ENCODE measurements around the gene FBXO3. TPM values are rescaled to one million over a fixed set of nuclear protein-coding genes. Genes with fewer than 3 reads are reported as not detected.
A peak's percentile ranks its signal among the peaks of the same experiment; 100 is the strongest.

The FBXO3 gene
- total and polyA plus RNA-seq, 2 of the 13 experiments (the other 11 are each of a cell fraction or from before 2014, with no cell fraction given), result 20.4 to 27.6 TPM

DNA sequence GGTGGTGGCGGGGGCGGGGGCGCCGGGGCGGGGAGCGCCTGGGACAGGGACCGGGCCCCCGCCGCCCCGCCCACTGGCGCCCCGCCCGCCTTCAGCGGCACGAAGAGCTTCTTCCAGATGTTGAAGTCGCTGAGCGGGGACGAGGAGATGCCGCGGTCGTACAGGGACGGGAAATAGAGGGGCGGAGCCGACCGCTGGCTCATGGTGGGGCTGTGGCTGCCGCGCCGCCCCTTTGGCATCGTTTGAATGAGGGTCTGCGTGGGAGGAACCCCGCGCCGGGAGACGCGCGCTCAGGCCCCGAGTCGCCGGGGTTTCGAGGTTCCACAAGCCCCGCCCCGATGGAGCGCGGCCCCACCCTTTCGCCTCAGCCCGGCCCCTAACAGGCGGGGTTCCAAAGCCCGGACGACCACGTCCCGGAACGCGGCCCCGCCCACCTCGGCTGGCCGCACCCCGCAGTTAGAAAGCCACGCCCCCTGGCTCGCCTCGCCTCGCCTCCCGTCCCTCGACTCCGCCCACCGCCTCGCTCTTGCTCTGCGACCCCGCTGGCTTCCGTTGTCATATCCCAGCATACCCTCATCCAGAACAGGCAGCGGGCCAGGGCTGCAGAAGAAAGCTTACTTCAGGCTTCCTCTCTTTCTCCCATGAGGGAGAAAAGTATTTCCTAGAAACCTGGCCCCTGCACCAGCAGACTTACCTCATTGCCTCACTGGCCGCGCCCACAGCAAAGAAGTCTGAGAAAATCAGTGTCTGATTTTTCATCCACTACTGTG is 73.6 kb downstream of the FBXO3 start, which contains the start of gene C11orf91 (continued):
- TF ChIP-seq ZNF501 (CRISPR knock-in tag; IDR thresholded peaks at IDR 0.05) (peak; percentile 68), SP4 (CRISPR knock-in tag; IDR thresholded peaks at IDR 0.05) (peak; percentile 95), ZBTB7A (CRISPR knock-in tag; IDR thresholded peaks at IDR 0.05) (peak; percentile 83; the same call in 1 of the 2 replicates), ZNF788 (CRISPR knock-in tag; IDR thresholded peaks at IDR 0.05; ENCODE audit: borderline replicate concordance) (peak; percentile 77; the same call in 1 of the 2 replicates), HOXA3 (CRISPR knock-in tag; IDR thresholded peaks at IDR 0.05) (peak; percentile 39; the same call in 1 of the 2 replicates), ZNF614 (CRISPR knock-in tag; IDR thresholded peaks at IDR 0.05; ENCODE audit: borderline replicate concordance) (0 out of 2 replicates have a peak, but pooled peaks have one; percentile 36), ZNF749 (CRISPR knock-in tag; IDR thresholded peaks at IDR 0.05; ENCODE audit: borderline replicate concordance) (peak; percentile 30; the same call in 1 of the 2 replicates), TEAD3 (CRISPR knock-in tag; optimal IDR thresholded peaks at IDR 0.05; ENCODE audit: borderline replicate concordance) (peak; percentile 76), KLF16 (CRISPR knock-in tag; IDR thresholded peaks at IDR 0.05) (peak in 1 of 2 experiments; percentile 45; a peak in 1 of 4 replicates), GFI1 (CRISPR knock-in tag; IDR thresholded peaks at IDR 0.05; ENCODE audit: borderline replicate concordance) (peak; percentile 42; the same call in 1 of the 2 replicates), IRX3 (CRISPR knock-in tag; IDR thresholded peaks at IDR 0.05; ENCODE audit: borderline replicate concordance, low read depth) (no peak), GATAD1 (CRISPR knock-in tag; IDR thresholded peaks at IDR 0.05) (0 out of 2 replicates have a peak, but pooled peaks have one; percentile 26), KDM2A (CRISPR knock-in tag; IDR thresholded peaks at IDR 0.05; ENCODE audit: borderline replicate concordance, low read depth) (peak; percentile 97), ZNF619 (CRISPR knock-in tag; IDR thresholded peaks at IDR 0.05) (0 out of 2 replicates have a peak, but pooled peaks have one; percentile 53)
- TF ChIP-seq, protein P1, sequence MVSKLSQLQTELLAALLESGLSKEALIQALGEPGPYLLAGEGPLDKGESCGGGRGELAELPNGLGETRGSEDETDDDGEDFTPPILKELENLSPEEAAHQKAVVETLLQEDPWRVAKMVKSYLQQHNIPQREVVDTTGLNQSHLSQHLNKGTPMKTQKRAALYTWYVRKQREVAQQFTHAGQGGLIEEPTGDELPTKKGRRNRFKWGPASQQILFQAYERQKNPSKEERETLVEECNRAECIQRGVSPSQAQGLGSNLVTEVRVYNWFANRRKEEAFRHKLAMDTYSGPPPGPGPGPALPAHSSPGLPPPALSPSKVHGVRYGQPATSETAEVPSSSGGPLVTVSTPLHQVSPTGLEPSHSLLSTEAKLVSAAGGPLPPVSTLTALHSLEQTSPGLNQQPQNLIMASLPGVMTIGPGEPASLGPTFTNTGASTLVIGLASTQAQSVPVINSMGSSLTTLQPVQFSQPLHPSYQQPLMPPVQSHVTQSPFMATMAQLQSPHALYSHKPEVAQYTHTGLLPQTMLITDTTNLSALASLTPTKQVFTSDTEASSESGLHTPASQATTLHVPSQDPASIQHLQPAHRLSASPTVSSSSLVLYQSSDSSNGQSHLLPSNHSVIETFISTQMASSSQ (IDR thresholded peaks at IDR 0.05; ENCODE audit: low read depth), result no peak
- TF ChIP-seq, protein P1 (CRISPR knock-in tag; IDR thresholded peaks at IDR 0.05; ENCODE audit: borderline replicate concordance), result no peak
- TF ChIP-seq, protein P2, sequence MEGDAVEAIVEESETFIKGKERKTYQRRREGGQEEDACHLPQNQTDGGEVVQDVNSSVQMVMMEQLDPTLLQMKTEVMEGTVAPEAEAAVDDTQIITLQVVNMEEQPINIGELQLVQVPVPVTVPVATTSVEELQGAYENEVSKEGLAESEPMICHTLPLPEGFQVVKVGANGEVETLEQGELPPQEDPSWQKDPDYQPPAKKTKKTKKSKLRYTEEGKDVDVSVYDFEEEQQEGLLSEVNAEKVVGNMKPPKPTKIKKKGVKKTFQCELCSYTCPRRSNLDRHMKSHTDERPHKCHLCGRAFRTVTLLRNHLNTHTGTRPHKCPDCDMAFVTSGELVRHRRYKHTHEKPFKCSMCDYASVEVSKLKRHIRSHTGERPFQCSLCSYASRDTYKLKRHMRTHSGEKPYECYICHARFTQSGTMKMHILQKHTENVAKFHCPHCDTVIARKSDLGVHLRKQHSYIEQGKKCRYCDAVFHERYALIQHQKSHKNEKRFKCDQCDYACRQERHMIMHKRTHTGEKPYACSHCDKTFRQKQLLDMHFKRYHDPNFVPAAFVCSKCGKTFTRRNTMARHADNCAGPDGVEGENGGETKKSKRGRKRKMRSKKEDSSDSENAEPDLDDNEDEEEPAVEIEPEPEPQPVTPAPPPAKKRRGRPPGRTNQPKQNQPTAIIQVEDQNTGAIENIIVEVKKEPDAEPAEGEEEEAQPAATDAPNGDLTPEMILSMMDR (CRISPR knock-in tag; IDR thresholded peaks at IDR 0.05), result 0 out of 2 replicates have a peak, but pooled peaks have one; percentile 4
- TF ChIP-seq, protein P3, sequence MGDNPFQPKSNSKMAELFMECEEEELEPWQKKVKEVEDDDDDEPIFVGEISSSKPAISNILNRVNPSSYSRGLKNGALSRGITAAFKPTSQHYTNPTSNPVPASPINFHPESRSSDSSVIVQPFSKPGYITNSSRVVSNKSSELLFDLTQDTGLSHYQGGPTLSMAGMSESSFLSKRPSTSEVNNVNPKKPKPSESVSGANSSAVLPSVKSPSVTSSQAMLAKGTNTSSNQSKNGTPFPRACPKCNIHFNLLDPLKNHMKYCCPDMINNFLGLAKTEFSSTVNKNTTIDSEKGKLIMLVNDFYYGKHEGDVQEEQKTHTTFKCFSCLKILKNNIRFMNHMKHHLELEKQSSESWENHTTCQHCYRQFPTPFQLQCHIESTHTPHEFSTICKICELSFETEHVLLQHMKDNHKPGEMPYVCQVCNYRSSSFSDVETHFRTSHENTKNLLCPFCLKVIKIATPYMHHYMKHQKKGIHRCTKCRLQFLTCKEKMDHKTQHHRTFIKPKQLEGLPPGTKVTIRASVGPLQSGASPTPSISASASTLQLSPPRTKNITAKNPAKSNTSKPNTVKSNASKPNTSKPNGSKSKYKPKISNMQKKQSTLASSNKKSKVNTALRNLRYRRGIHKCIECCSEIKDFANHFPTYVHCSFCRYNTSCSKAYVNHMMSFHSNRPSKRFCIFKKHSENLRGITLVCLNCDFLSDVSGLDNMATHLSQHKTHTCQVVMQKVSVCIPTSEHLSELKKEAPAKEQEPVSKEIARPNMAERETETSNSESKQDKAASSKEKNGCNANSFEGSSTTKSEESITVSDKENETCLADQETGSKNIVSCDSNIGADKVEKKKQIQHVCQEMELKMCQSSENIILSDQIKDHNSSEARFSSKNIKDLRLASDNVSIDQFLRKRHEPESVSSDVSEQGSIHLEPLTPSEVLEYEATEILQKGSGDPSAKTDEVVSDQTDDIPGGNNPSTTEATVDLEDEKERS (CRISPR knock-in tag; IDR thresholded peaks at IDR 0.05), result 0 out of 2 replicates have a peak, but pooled peaks have one; percentile 62

Measured in HepG2 (cell line).